ENCODE measurements around the gene HSPB8. TPM values are rescaled to one million over a fixed set of nuclear protein-coding genes. Genes with fewer than 3 reads are reported as not detected.

Gene HSPB8
- total and polyA plus RNA-seq, 2 experiments from 2014 or later = 15.3 to 17.8 TPM

- Histone ChIP-seq H3K27me3 (replicated peaks; ENCODE audit: insufficient read depth) (no peaks in the 10 kb centered on the region), H2AFZ (no peak overlapping the region), H3K9me2 (ENCODE audit: insufficient read depth) (no peaks in the 10 kb centered on the region), H3K4me1 (ENCODE audit: insufficient read depth) (no peaks in the 10 kb centered on the region), H3F3A (ENCODE audit: insufficient read depth) (no peaks in the 10 kb centered on the region), H4K20me1 (ENCODE audit: insufficient read depth) (no peaks in the 10 kb centered on the region), H3K36me3 (ENCODE audit: low read depth) (no peaks in the 10 kb centered on the region), H3K27ac (no peak overlapping the region), H3K79me2 (ENCODE audit: insufficient read depth) (no peaks in the 10 kb centered on the region), H3K9ac (no peak overlapping the region), H3K4me2 (ENCODE audit: unreplicated experiment) (no peak overlapping the region), H3K4me3 (no peak overlapping the region), H3K9me3 (ENCODE audit: low read depth) (no peaks in the 10 kb centered on the region)
- in situ Hi-C loops (cut with MboI) = no loop called here
- WGBS, 2 experiments (ENCODE audit: low coverage in 1 of 2, low lambda C conversion rate in 2 of 2, missing lambda C conversion rate in 2 of 2) = 16 to 17% methylated on average over 3 of the region's 3 CpGs
- no peak for TF ChIP-seq EZH2 (IDR thresholded peaks at IDR 0.05; ENCODE audit: insufficient read depth, poor library complexity, severe bottlenecking)
- no peak for DNase-seq
Measured at GRCh38 chr12:119239040-119239439, 60.3 kb downstream of the HSPB8 start.

GRCh38 chr12:119241049-119241448 is 62.3 kb downstream of the HSPB8 start:
- DNase-seq = no peak
- H3K36me3 ChIP-seq (ENCODE audit: low read depth) = no peaks in the 10 kb centered on the region
- WGBS, 2 experiments (ENCODE audit: low coverage in 1 of 2, low lambda C conversion rate in 2 of 2, missing lambda C conversion rate in 2 of 2) = 11 to 12% methylated on average over 5 of the region's 5 CpGs
- H3K27me3 ChIP-seq (replicated peaks; ENCODE audit: insufficient read depth) = no peaks in the 10 kb centered on the region
- no peak overlapping the region for H2AFZ ChIP-seq
- no peaks in the 10 kb centered on the region for H3K9me3 ChIP-seq (ENCODE audit: low read depth)
- no peaks in the 10 kb centered on the region for H3K9me2 ChIP-seq (ENCODE audit: insufficient read depth)
- H3K4me1 ChIP-seq (ENCODE audit: insufficient read depth) = no peaks in the 10 kb centered on the region
- TF ChIP-seq EZH2phosphoT487 (IDR thresholded peaks at IDR 0.05; ENCODE audit: insufficient read depth, low read depth) = no peak
- no peak for TF ChIP-seq EZH2 (IDR thresholded peaks at IDR 0.05; ENCODE audit: insufficient read depth, poor library complexity, severe bottlenecking)
- H3F3A ChIP-seq (ENCODE audit: insufficient read depth) = no peaks in the 10 kb centered on the region
- H3K79me2 ChIP-seq (ENCODE audit: insufficient read depth) = no peaks in the 10 kb centered on the region
- H4K20me1 ChIP-seq (ENCODE audit: insufficient read depth) = no peaks in the 10 kb centered on the region
- in situ Hi-C loops (cut with MboI) = no loop called here
- no peak overlapping the region for H3K27ac ChIP-seq
- H3K4me3 ChIP-seq = no peak overlapping the region
- H3K9ac ChIP-seq = no peak overlapping the region
- no peak overlapping the region for H3K4me2 ChIP-seq (ENCODE audit: unreplicated experiment)

GRCh38 chr12:119241580-119242169 is 62.9 kb downstream of the HSPB8 start:
- no peak overlapping the region for H3K9ac ChIP-seq
- H3F3A ChIP-seq (ENCODE audit: insufficient read depth) = no peaks in the 10 kb centered on the region
- H3K4me1 ChIP-seq (ENCODE audit: insufficient read depth) = no peaks in the 10 kb centered on the region
- H3K36me3 ChIP-seq (ENCODE audit: low read depth) = no peaks in the 10 kb centered on the region
- H3K27ac ChIP-seq = no peak overlapping the region
- WGBS, 2 experiments (ENCODE audit: low coverage in 1 of 2, low lambda C conversion rate in 2 of 2, missing lambda C conversion rate in 2 of 2) = 36% methylated on average over 7 to 9 of the region's 9 CpGs
- H3K9me2 ChIP-seq (ENCODE audit: insufficient read depth) = no peaks in the 10 kb centered on the region
- TF ChIP-seq EZH2 (IDR thresholded peaks at IDR 0.05; ENCODE audit: insufficient read depth, poor library complexity, severe bottlenecking) (no peak), EZH2phosphoT487 (IDR thresholded peaks at IDR 0.05; ENCODE audit: insufficient read depth, low read depth) (no peak)
- in situ Hi-C loops (cut with MboI) = no loop called here
- H4K20me1 ChIP-seq (ENCODE audit: insufficient read depth) = no peaks in the 10 kb centered on the region
- H3K4me3 ChIP-seq = no peak overlapping the region
- H3K79me2 ChIP-seq (ENCODE audit: insufficient read depth) = no peaks in the 10 kb centered on the region
- H3K4me2 ChIP-seq (ENCODE audit: unreplicated experiment) = no peak overlapping the region
- no peaks in the 10 kb centered on the region for H3K9me3 ChIP-seq (ENCODE audit: low read depth)
- H2AFZ ChIP-seq = no peak overlapping the region
- no peak for DNase-seq
- H3K27me3 ChIP-seq (replicated peaks; ENCODE audit: insufficient read depth) = no peaks in the 10 kb centered on the region

Other genes with a start within 250 kb of the HSPB8 start
- gene SRRM4, start 197.4 kb upstream of the HSPB8 start, total RNA-seq (2014; rRNA removed; shearing (Covaris generic)) = not detected in 2 replicates
- gene SRRM4, start 197.4 kb upstream of the HSPB8 start, polyA plus RNA-seq (2016; fragmentation: Nextera tagmentation; extraction: Ambion mirVana) = 0.03 TPM in 1 of 2 replicates, not detected in the other
- gene CCDC60, start 155.8 kb downstream of the HSPB8 start, total RNA-seq (2014; rRNA removed; shearing (Covaris generic)) = not detected in 2 replicates
- not detected in 2 replicates for gene CCDC60, start 155.8 kb downstream of the HSPB8 start, polyA plus RNA-seq (2016; fragmentation: Nextera tagmentation; extraction: Ambion mirVana)